ENCODE measurements around the gene OPHN1.
"Not testable (repeated sequence)": the region's sequence is repeated elsewhere in the genome, so short reads cannot be mapped to it uniquely, and the experiment has no call there.

Gene OPHN1

DNA sequence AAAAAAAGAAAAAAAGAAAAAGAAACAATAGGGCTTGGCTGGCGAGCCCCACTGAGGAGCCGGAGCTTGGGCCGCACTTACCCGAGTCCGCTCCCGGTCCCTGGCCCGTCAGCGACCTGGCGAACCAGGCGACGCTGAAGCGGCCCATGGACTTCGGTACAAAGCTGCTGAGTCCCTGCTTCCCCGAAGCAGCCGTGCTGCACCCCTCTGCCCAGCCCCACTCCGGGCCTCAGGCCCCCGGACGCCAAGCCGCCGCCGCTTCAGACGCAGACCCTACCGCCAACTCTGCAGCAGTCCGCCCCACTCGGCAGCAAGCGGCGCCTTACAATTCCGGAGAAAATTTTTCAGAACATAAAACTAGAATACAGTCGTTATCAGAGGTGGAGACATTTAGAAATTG lies 300.5 kb downstream of the OPHN1 start:
- DNase-seq, result no peak

DNA sequence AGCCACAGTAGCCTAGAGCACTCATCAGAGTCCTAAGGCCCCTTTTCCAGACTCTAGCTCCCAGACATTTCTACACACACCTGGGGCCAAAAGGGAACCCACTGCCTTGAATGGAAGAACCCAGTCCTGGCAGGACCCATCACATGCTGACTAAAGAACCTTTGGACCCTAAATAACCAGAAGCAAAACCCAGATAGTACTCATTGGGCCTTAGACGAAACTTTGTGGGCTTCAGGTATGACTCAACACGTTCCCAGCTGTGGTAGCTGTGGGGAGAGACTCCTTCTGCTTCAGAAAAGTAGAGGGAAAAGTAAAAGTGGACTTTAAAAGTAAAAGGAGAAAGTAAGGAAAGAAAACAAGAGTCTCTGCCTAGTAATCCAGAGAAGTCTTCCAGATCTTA lies 311.5 kb downstream of the OPHN1 start:
- DNase-seq, result no peak

DNA sequence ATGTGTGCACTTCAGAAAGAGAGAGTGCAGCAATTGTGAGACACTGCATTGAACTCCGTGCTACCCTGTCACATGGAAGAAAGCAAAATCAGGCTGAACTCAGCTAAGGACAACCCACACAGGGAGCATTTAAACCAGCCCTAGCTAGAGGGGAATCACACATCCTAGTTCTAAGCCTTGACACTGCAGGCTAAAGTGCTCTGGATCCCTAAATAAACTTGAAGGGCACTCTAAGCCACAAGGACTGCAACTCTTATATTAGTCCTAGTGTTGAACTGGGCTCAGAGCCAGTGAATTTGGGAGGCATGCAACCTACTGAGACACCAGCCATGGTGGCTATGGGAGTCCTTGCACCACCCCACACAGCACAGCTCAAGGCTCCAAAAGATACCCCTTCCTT lies 311.9 kb downstream of the OPHN1 start:
- no peak for DNase-seq

- no peak for DNase-seq
These were observed 317.9 kb downstream of the OPHN1 start for GRCh38 chrX:68115371-68115770.

DNA sequence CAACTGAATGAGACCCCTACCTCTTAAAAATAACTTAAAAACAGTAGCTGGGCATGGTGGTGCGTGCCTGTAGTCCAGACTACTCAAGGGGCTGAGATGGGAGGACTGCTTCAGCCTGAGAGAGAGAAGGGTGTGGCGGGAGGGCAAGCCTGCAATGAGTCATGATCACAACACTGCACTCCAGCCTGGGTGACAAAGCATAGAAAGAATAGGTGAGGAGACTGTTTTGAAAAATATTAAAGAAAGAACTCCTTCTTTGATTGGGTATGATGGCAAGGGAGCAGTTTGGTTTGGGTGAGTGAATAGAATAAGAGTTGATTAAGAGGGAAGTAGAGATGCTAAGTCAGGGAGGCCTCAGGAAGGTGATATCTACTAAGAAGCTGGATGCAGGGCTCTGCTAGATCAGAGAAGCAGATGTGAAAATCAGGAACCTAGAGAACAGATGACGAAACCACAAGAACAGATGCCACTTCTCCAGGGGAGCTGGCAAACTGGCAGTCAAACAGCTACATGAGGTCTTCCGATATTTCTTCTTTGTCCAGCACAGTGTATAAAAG lies 318.6 kb downstream of the OPHN1 start:
- no peak for DNase-seq

GRCh38 chrX:68113837-68114572 lies 319.3 kb downstream of the OPHN1 start:
- no peak for DNase-seq

- DNase-seq, result no peak
These were observed 321.0 kb downstream of the OPHN1 start for GRCh38 chrX:68112321-68112720.

DNA sequence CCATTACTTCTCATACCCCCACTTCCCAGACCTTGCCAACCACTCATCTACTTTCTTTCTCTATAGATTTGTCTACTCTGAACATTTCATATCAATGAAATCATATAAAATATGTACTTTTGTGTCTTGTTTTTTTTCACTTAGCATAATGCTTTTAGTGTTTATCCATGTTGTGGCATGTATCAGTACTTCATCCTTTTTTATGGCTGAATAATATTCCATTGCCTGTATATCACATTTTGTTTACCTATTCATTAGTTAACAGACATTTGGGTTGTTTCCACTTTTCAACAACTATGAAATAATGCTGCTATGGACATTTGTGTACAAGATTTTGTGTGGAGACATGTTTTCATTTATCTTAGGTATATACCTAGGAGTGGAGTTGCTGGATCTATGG lies 324.1 kb downstream of the OPHN1 start:
- DNase-seq, result no peak

GRCh38 chrX:68098431-68098830 lies 334.9 kb downstream of the OPHN1 start:
- DNase-seq, result no peak

DNA sequence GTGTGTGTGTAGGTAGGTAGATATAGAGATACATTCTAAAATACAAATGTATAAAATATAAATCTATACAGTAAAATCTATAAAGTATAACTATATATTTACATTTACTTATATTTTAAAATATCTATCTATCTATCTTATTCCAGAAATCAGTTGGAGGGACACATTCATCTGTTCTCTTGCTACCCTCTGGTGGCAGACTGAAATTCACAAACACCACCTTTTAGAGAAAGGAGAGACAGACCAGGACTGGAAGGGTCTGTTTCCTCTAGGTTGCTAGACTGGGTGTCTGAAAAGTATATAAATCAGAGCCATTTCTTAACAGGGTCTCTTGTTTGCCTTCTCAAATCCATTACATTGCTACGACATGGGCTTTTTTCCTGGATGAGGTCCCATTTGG lies 343.0 kb downstream of the OPHN1 start:
- DNase-seq, result no peak

- no peak for DNase-seq
These were observed 345.8 kb downstream of the OPHN1 start for GRCh38 chrX:68087526-68087925.

DNA sequence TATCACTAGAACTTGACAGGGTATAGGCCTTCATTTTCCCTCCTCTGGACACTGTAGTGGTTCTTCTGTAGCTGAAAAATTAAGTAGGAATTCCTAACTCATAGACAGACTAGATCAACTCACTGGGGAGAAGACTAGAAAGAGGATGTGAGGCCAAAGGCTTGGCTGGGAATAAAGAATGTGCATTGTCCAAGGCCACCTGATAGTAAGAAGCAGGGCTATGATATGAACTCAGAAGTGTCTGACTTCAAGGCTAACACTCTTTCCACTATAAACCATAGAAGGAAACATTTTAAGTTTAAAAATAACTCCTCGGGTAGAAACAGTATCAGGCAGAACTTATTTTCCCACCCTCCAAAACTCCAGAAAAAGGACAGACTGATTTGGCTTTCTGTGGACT lies 346.6 kb downstream of the OPHN1 start:
- DNase-seq, result no peak

DNA sequence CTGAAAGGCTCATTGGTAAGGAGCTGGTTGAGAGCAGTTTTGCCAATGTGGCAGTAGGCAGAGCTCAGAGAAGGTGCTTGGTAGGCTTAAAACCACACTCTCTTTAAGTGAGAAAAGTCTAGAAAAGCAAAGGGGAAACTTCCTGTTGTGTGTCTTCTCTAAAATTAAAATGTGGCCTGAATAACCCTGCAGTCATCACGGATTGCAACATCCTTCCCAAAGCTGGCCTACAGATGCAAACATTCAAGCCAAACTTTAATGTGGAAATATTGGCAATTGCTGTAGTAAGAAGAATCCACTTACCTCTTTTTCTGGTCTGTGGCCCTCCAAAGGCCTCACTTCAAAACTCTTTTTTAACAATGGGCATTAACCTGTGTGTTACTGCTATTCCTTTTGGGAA lies 348.5 kb downstream of the OPHN1 start:
- no peak for DNase-seq

DNA sequence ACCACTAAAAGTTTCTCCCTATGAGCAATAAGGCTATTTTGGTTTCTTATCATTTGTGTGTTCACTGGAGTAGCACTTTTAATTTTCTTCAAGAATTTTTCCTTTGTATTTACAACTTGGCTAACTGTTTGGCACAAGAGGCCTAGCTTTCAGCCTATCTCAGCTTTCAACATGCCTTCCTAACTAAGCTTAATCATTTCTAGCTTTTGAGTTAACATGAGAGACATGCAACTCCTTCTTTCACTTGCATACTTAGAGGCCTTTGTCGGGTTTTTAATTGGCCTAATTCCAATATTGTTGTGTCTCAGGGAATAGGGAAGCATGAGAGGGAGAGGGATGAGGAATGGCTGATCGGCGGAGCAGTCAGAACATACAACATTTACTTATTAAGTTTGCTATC lies 349.8 kb downstream of the OPHN1 start:
- no peak for DNase-seq

- DNase-seq, result no peak
These were observed 353.3 kb downstream of the OPHN1 start for GRCh38 chrX:68079961-68080360.

DNA sequence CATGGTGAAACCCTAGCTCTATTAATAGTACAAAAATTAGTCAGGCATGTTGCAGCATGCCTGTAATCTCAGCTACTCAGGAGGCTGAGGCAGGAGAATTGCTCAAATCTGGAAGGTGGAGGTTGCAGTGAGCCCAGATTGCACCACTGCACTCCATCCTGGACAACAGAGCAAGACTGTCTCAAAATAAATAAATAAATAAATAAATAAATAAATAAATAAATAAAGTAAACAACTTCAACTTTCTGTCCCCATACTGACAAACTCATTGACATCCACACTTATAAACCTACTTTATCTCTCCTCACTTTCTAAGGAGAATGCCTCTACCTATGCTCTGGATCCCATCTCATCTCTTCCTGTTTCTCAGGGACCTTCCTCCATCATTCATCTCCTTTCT lies 354.5 kb downstream of the OPHN1 start:
- DNase-seq, result not testable (repeated sequence)

GRCh38 chrX:68077378-68077777 lies 355.9 kb downstream of the OPHN1 start:
- DNase-seq, result no peak

DNA sequence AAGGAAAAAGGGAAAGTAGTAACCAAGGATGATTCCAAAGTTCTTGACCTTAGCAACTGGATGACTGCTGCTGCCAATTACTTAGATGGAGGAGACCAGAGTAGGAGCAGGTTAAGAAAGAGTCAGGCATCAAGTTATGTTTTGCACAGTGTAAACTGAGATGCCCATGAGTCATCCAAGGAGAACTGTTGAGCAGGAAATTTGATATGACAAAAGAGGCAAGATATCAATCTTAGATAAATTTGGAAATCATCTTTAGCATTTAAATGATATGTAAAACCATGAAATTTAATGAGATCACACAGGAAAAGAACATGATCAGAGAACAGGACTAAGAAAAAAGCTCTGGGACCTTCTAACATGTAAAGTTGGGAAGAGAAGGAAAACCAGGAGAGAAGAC lies 361.3 kb downstream of the OPHN1 start:
- DNase-seq, result no peak

DNA sequence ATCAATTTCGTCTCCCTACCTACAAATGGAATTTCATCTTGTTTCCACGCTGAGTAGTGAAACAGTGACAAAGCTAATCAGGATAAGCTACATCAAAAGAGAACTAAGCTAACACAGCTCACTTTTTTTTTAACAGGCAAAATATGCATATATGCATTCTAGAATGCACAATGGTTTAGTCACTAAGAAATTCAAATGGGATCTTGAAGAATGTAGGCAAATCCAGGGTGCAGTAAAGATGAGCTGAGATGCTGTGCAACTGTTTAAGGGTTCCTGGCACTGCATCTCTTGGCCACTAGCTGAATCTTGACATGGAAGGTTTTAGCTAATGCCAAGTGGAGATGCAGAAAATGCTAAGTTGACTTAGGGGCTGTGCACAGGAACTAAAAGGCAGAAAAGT lies 363.2 kb downstream of the OPHN1 start:
- DNase-seq, result not testable (repeated sequence)

DNA sequence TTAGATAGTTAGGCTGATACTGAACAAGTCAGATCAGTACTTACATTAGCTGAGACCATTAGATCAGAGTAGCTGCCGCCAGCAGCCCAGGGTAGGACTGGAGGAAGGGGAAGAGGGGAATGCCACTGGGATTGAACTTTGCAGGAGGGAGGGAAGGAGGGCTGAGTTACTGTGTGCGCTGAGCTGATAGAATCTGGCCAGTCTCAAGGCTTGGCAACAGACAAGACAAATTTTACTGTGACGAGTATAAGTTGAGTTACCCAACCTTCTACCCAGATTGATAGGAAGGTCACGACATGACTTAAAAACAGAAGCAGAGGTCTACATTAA lies 372.1 kb downstream of the OPHN1 start:
- no peak for DNase-seq

GRCh38 chrX:68060506-68061205 lies 372.6 kb downstream of the OPHN1 start:
- no peak for DNase-seq

DNA sequence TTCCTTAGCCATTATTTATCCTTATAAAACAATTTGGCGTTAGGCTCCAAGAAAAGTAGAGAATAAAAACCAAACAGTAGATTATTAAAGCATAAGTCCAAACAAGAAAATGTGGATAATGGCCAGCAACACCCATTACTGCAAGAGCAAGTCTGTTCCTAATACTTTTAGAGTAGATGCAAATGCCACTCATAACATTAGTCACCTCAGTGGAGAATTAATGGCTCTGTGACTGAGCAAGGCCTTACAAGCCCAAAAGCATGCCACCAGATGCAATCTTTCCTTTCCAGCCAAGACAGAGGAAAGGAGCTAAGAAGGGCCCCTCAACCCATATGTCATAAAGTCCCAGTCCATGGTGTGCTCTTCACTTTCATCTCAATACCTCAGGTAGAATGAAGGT lies 373.8 kb downstream of the OPHN1 start:
- no peak for DNase-seq

GRCh38 chrX:68049466-68049865 lies 383.8 kb downstream of the OPHN1 start:
- no peak for DNase-seq

GRCh38 chrX:68048774-68049173 lies 384.5 kb downstream of the OPHN1 start:
- DNase-seq, result no peak

Data from CD4-positive, alpha-beta T cell treated with Interleukin-15 for 1 hour (primary cell).